ENCODE results near the gene TNFRSF4.

TNFRSF4 gene

GRCh38 chr1:1232208-1232795 is 18.3 kb upstream of the TNFRSF4 start, which contains the start of gene B3GALT6:
Gene B3GALT6 (plus strand): TSS chr1:1232237. CDS start chr1:1232279, 42 bp downstream.
- DNase-seq = no peak

GRCh38 chr1:1231400-1232207 is 17.7 kb upstream of the TNFRSF4 start, which contains the start of gene SDF4:
Gene SDF4 (minus strand): TSS chr1:1232001. CDS start chr1:1228772, 3,229 bp downstream.
- DNase-seq = peak; percentile 98

DNA sequence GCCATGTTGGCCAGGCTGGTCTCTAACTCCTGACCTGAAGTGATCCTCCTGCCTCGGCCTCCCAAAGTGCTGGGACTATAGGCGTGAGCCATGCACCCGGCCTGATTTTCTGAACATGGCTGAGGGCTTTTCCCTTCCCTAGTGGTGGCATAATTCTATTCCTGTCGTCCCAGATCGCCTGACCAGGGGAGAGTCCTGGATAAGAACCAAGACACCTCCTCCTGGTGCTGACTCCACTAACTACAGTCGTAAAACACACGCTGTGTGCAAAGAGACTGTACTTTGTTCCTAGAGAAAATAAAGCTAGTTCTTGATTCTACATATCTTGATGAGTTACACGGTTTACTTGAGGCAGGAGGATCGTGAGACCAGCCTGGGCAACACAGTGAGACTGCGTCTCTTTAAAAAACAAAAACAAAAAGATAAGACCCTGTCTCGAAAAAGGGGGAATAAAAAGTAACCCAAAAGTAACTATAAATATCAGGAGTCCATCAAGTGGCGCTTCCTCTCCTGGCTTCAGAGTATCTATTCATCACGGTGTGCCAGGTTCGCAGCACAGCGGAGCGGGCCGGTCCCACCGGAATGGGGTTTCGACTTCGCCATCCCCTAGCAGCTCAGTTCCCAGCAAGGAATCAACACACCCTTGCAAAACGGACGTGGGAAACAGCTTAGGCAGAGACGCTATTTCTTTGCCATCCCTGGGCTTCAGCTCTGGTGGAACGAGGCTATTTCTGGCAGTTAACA is 16.9 kb upstream of the TNFRSF4 start:
- DNase-seq = no peak

DNA sequence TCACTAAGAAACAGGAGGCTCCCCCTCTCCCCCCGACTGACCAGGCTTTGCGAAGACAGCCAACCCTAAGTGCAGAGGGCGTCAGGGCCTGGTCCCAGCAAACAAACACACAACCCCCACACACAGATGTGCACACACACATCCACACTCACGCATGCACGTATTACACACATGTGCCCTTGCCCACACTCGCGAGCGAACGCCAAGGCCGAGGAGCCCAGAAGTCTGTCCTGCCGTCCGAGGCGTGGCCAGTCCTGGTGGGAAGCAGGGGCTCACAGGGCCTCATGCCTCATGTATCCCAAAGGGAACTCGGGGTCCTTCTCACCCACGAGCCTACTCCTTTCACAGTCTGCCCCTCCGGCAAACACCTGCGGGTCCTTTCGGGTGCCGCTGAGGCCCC is 15.8 kb upstream of the TNFRSF4 start:
- no peak for DNase-seq

- no peak for DNase-seq
Observed at GRCh38 chr1:1228596-1229321, 14.8 kb upstream of the TNFRSF4 start.

DNA sequence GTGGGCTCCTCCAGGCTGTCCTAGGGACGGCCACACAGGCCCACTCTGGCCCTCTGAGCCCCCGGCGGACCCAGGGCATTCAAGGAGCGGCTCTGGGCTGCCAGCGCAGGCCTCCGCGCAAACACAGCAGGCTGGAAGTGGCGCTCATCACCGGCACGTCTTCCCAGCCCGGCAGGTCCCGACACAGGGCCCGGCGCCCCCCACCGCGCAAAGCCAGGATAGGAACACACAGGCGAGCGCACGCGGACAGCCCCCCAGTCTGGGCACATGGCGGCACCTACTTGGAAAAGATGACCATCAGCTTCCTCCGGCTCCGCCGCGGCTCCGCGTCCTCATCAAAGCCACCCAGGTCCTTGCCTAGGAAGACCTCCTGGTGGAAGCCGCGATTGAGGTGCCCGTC is 14.2 kb upstream of the TNFRSF4 start:
- DNase-seq = no peak

DNA sequence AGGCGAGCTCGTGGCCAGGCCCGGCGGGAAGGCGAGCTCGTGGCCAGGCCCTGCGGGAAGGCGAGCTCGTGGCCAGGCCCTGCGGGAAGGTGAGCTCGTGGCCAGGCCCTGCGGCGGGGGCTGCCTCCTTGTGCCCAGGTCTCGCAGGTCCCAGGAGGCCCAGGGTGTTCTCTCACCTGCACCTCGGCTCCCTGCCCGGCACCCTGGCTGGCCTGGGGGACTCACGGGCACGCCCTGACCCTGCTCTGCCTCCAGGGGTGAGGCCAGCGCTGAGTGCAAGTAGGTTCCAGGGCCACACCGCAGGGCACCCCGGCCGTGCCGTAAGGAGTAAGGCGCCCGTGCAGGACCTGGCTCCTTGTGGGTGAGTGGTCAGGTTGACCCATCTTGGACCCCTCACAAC is 13.4 kb upstream of the TNFRSF4 start:
- no peak for DNase-seq

- DNase-seq = no peak
Observed at GRCh38 chr1:1226566-1227362, 12.8 kb upstream of the TNFRSF4 start.

DNA sequence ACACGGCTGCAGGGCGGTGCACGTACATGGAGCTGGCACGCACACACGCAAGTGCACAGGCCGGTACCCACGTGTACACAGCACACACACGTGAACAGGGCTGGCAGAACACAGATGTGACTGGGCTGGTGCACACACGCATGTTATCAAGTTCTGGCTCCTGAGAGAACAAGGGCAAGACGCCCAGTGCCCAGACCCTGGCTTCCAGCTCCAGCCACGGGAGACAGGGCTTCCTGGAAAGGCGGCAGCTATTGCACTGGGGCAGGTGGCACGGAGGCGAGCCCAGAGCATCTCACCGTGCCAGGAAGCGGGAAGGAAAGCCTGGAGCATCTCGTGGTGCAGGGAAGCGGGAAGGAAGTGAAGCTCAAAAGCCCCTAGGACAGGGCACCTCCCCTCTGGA is 12.0 kb upstream of the TNFRSF4 start:
- no peak for DNase-seq

GRCh38 chr1:1225238-1225845 is 11.4 kb upstream of the TNFRSF4 start:
- no peak for DNase-seq

GRCh38 chr1:1223891-1224290 is 9.9 kb upstream of the TNFRSF4 start:
- no peak for DNase-seq

DNA sequence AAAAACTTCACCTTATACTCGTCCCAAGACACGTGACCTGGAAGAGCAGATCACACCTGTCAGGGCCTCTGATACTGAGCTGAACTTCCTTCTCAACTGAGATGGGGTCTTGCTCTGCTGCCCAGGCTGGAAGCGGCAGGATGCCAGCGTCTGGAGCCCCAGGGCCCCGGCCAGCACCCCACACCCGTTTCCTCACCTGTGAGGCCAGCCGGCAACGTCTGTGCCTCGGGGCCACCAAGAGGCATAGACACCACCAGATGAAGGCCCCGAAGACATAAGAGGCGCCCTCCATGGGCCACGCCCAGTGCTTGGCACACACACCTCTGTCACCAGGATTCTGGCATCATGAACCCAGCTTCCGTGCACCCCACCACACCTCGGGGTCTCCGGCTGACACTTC is 9.4 kb upstream of the TNFRSF4 start:
- DNase-seq = no peak

- no peak for DNase-seq
Observed at GRCh38 chr1:1222575-1223225, 8.7 kb upstream of the TNFRSF4 start.

GRCh38 chr1:1221887-1222574 is 8.1 kb upstream of the TNFRSF4 start:
- no peak for DNase-seq

GRCh38 chr1:1220197-1220596 is 6.2 kb upstream of the TNFRSF4 start:
- no peak for DNase-seq

GRCh38 chr1:1219341-1219740 is 5.4 kb upstream of the TNFRSF4 start:
- DNase-seq = peak; percentile 69

DNA sequence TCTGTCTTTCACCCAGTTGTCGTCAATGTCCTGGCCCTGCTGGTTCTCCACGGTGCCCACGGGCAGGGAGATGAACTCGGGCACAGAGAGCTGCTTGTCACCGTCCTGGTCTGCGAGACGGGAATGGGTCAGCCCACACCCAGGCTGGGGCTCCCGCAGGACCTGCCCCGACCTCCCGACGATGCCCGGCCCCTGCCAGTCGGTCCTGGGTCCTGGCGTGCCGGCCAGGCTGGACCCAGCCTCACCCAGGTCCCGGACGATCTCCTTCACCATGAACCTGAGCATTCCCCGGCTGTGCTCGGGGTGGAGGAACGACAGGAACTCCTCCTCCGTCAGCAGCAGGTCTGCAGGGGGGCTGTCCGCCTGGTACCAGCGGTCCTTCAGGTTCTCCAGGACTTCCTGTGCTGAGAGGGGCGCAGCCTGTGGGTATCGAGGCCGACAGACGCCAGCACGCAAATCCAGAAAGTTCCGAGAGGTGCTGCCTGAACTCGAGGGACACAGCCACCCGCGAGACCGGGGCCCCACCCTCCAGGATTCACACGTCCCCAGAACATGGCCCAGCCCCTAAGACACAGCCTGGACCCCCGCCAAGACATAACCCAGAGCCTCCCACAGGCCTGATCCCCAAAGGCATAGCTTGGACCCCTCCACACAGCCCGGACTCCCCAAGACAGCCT is 4.7 kb upstream of the TNFRSF4 start:
- DNase-seq = no peak

- DNase-seq = no peak
Observed at GRCh38 chr1:1217621-1218523, 3.9 kb upstream of the TNFRSF4 start.

Data from CD4-positive, alpha-beta T cell treated with Interleukin-12 subunit alpha and Interleukin-12 subunit beta, for 1 hour (primary cell).